Parathyroid adenoma (tissue), 2 donors: ENCODE data around the gene ZBTB18.

Experiments
- H2AFZ ChIP-seq: fragments of 300-600 bp; sonication (generic); one replicate; pipeline ENCODE4 v1.7.0; 2017; ENCODE audit warnings: antibody characterized with exemption, mild to moderate bottlenecking
- H3K27ac ChIP-seq: fragments of 300-600 bp; sonication (generic); one replicate; pipeline ENCODE4 v1.7.0; 2017
- H3K27me3 ChIP-seq: fragments of 300-600 bp; sonication (generic); one replicate; pipeline ENCODE4 v1.7.0; 2017; ENCODE audit warnings: low read length; ENCODE audit not compliant: control insufficient read depth, insufficient read depth
- H3K36me3 ChIP-seq: fragments of 300-600 bp; sonication (generic); one replicate; pipeline ENCODE4 v1.7.0; 2017; ENCODE audit warnings: low read length; ENCODE audit not compliant: control insufficient read depth, insufficient read depth
- H3K4me1 ChIP-seq: fragments of 300-600 bp; sonication (generic); one replicate; pipeline ENCODE4 v1.7.0; 2017; ENCODE audit warnings: control low read depth
- H3K4me2 ChIP-seq: fragments of 300-600 bp; sonication (generic); one replicate; pipeline ENCODE4 v1.7.0; 2017; ENCODE audit warnings: low read length
- H3K4me3 ChIP-seq: fragments of 300-600 bp; sonication (generic); one replicate; pipeline ENCODE4 v1.7.0; 2017; ENCODE audit warnings: low read depth, low read length
- H3K79me2 ChIP-seq: fragments of 300-600 bp; sonication (generic); one replicate; pipeline ENCODE4 v1.7.0; 2017; ENCODE audit warnings: control low read depth
- H3K9ac ChIP-seq: fragments of 300-600 bp; sonication (generic); one replicate; pipeline ENCODE4 v1.7.0; 2017; ENCODE audit warnings: mild to moderate bottlenecking
- H3K9me3 ChIP-seq: fragments of 300-600 bp; sonication (generic); one replicate; pipeline ENCODE4 v1.7.0; 2017; ENCODE audit warnings: low read length; ENCODE audit not compliant: control insufficient read depth
- CTCF ChIP-seq: fragments of 300-600 bp; sonication (generic); IDR thresholded peaks from one replicate; pipeline ENCODE4 v1.7.0; 2017; ENCODE audit warnings: antibody characterized with exemption, mild to moderate bottlenecking
- donor health status: primary hyperparathyroidism.

The ZBTB18 gene

DNA sequence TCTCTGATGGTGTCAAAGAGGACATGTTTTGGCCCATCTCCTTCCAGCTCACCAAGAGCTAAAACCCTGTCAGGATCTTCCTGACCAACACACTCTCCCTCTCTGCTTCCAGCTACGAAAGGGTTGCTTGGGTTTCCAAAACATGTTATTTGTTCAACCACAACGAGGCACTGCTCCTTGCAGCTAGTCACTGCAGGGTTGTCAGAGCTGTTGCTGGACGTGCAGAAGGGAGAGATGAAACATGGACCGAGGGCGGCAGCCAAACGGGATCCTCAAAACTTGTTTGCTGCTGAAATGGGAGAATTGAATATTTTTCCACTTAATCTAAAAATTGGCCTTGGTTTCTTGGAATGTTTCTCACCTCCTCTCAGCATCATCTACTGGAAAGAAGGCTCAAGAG, 12.4 kb downstream of the ZBTB18 start:
- Histone ChIP-seq H3K4me2 (no peak overlapping the region), H3K36me3 (no peaks in the 10 kb centered on the region), H3K4me1 (no peaks in the 10 kb centered on the region), H3K9ac (no peak overlapping the region), H3K27ac (no peak overlapping the region), H3K79me2 (no peaks in the 10 kb centered on the region), H3K4me3 (no peak overlapping the region), H3K27me3 (no peaks in the 10 kb centered on the region), H3K9me3 (no peaks in the 10 kb centered on the region), H2AFZ (no peak overlapping the region)
- TF ChIP-seq CTCF, result no peak

- Histone ChIP-seq H3K4me3 (no peak overlapping the region), H3K79me2 (no peaks in the 10 kb centered on the region), H2AFZ (no peak overlapping the region), H3K27ac (no peak overlapping the region), H3K4me2 (no peak overlapping the region), H3K9ac (no peak overlapping the region), H3K4me1 (no peaks in the 10 kb centered on the region), H3K27me3 (no peaks in the 10 kb centered on the region), H3K36me3 (no peaks in the 10 kb centered on the region), H3K9me3 (no peaks in the 10 kb centered on the region)
- TF ChIP-seq CTCF, result no peak
These were observed 13.5 kb downstream of the ZBTB18 start for GRCh38 chr1:244064621-244065020.

GRCh38 chr1:244065063-244065793, 14.1 kb downstream of the ZBTB18 start:
- no peak overlapping the region for H3K4me2 ChIP-seq
- no peak overlapping the region for H3K9ac ChIP-seq
- no peak overlapping the region for H3K4me3 ChIP-seq
- TF ChIP-seq CTCF, result no peak
- no peak overlapping the region for H3K27ac ChIP-seq
- H3K79me2 ChIP-seq, result no peaks in the 10 kb centered on the region
- no peak overlapping the region for H2AFZ ChIP-seq
- H3K4me1 ChIP-seq, result no peaks in the 10 kb centered on the region
- no peaks in the 10 kb centered on the region for H3K36me3 ChIP-seq
- H3K9me3 ChIP-seq, result no peaks in the 10 kb centered on the region
- no peaks in the 10 kb centered on the region for H3K27me3 ChIP-seq

- no peaks in the 10 kb centered on the region for H3K9me3 ChIP-seq
- H3K27ac ChIP-seq, result no peak overlapping the region
- no peak overlapping the region for H3K4me3 ChIP-seq
- no peak overlapping the region for H3K4me2 ChIP-seq
- H3K27me3 ChIP-seq, result no peaks in the 10 kb centered on the region
- no peak for TF ChIP-seq CTCF
- no peak overlapping the region for H2AFZ ChIP-seq
- H3K4me1 ChIP-seq, result no peaks in the 10 kb centered on the region
- no peaks in the 10 kb centered on the region for H3K36me3 ChIP-seq
- H3K79me2 ChIP-seq, result no peaks in the 10 kb centered on the region
- H3K9ac ChIP-seq, result no peak overlapping the region
These were observed 14.9 kb downstream of the ZBTB18 start for GRCh38 chr1:244065960-244066388.
